GM19238 (cell line): Measurements from ENCODE around the gene CDR2L.
"Not testable (repeated sequence)": the region's sequence is repeated elsewhere in the genome, so short reads cannot be mapped to it uniquely, and the experiment has no call there.

Experiments used
- DNase-seq: peaks from one replicate; pipeline ENCODE4 v3.0.0; 2011; ENCODE audit warnings: low spot score; ENCODE audit not compliant: insufficient read length

The CDR2L gene

DNA sequence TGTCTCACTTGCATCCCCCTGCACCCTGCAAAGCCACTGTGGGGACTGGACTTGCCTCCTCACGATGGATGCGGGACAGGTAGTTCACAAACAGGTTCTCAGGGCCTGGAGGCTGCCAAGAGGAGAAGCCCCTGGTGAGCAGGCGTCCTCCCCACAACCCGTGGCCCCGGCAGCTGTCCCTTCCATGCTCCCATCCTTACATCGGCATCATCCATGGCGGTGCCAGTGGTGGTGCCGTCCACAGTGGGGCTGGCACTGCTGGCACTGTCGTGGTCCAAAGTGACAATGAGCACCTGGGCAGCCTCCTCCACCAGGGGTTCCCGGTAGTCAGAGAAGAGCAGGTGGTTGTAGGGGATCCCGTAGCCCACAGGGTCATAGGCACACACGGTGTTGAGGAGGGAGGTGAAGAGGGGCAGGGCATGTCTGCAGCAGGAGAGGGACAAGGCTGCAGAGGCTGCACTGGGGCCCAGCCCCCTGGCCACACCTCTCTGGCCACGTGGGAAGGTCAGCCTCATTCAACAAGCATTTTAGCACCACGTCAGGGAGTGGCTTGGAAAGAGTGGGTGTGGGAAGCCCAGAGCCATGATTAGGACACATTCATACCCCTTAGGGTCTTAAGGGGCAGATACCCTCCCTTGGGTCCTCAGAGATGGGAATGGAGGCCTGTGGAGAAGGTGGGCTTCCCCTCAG, 27.5 kb upstream of the CDR2L start:
- no peak for DNase-seq

DNA sequence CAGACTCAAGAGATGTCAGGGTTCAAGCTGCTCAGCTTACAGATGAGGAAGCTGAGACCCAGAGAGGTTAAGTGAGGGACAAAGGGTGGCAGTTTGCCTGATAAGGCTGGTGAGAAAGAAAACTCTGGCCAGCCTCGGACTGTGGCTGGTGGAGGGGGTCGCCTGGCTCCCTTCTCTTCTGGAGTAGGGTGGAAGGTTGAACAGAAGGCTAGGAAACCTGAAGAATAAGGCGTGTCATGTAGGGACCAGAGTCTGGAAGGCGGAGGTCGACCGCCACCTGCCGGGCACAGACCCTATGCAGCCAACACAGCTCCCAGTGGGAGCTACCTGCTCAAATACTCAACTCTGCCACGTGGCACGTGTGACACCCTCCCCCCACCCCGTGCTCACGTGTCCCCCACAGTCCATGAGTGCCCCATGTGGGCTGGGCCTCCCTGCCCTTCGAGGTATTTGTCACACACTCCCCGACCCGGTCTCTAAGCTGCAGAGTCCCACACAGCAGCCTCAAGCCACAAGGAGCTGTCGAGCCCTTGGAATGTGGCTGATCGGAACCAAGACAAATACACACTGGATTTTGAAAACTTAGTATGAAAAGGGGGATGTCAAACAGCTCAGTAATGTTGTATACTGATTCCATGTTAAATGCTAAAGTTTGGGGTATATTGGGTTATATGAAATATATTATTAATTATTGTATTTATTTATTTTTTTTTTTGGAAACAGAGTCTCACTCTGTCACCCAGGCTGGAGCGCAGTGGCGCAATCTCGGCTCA, 26.7 kb upstream of the CDR2L start:
- DNase-seq: peak; percentile 59

GRCh38 chr17:74961657-74962350, 25.6 kb upstream of the CDR2L start:
- peak; percentile 83 for DNase-seq

DNA sequence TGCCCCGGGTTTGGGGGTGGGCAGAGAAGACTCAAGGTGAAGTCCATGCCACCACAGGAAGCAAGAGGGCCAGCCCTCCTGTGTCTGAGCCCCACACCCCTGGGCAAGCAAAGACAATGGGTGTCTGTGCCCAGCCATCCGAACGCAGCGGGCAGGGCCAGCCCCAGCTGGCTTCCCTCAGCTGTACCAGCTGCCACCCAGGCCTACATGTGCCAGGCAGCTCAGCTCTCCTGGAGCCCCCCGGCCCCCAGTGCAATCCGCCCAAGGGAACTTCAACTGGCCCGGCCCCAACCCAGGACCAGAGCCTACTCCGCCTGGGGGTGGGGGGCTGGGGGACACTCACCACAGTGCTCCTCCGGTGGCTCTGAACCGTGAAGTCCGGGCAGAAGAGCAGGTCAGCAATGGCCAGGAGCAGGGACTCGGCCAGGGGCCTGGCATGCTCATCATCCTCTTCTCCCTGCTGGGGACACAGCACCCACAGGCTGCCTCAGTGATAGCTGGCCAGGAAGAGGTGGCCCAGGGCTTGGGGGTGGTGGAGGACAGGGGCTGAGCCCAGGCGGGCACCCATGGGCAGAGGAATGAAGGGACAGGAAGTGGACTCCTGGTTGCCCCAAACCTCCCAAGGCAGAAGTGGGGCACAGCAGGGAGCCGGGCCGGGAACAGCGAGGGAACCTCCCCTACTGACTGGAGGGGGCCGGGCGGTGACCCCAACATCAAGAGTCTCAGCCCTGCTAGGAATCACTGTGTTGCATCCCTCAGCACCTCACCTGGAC, 24.6 kb upstream of the CDR2L start:
- DNase-seq: no peak

- no peak for DNase-seq
These were observed 23.8 kb upstream of the CDR2L start for GRCh38 chr17:74963656-74964055.

- no peak for DNase-seq
These were observed 23.1 kb upstream of the CDR2L start for GRCh38 chr17:74964246-74964761.

DNA sequence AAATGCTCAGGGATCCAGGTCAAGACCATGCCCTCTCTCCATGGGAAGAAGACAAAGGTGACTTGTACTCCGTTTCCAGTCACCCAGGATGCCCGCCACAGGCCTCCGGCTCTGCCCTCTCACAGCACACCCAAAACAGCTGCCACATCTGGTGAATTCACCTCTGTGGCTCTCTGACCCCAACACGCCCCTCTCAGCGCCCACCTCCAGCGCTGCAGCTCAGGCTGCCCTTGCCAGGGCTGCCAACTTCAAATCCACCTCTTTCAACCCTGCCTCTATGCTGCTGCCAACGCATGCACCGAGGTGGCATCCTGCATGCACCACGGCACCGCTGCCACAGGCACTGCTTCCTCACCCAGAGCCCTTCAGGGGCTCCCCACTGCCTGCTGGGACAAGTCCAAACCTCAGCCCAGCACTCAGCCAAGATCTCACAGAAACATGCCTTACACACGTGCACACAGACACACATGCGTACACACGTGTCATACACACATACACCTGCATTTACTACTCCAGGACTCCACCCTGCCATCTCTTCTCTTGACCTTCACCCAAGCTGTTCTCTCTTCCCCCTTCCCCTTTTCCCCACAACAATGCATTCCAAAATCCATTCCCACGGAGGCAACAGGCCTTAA, 22.3 kb upstream of the CDR2L start:
- DNase-seq: no peak

DNA sequence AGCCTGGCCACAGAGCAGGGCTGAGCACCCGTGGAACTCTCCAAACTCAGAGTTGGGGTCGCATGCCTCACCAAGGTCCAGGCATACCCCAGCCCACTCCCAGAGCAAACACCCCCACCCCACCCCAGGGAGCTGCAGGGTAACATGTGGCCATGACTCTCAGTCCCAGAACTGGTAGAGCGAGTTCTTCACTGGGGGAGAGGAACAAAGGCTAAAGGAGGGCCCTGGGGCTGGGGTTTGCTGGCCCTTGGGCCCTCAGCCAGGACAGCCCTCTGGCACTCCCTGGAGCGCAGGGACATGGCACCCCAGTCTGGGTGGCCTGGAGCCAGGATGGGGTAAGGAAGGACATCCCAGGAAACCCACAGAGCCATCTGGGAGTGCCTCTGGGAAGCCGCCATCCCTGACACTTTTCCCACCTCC, 19.1 kb upstream of the CDR2L start:
- no peak for DNase-seq

DNA sequence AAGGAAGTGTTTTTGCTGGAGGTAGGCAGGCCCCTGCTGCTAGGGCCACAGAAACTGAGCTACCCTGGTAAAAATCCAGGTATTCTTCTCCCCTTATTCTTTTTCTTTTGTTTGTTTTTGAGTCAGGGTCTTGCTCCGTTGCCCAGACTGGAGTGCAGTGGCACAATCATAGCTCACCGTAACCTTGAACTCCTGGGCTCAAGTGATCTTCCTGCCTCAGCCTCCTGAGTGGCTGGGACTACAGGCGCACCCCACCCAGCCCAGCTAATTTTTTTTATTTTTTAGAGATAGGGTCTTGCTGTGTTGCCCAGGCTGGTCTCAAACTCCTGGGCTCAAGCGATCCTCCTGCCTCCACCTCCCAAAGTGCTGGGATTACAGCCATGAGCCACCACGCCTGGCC, 17.9 kb upstream of the CDR2L start:
- DNase-seq: not testable (repeated sequence)

GRCh38 chr17:74970395-74970794, 17.0 kb upstream of the CDR2L start:
- no peak for DNase-seq

DNA sequence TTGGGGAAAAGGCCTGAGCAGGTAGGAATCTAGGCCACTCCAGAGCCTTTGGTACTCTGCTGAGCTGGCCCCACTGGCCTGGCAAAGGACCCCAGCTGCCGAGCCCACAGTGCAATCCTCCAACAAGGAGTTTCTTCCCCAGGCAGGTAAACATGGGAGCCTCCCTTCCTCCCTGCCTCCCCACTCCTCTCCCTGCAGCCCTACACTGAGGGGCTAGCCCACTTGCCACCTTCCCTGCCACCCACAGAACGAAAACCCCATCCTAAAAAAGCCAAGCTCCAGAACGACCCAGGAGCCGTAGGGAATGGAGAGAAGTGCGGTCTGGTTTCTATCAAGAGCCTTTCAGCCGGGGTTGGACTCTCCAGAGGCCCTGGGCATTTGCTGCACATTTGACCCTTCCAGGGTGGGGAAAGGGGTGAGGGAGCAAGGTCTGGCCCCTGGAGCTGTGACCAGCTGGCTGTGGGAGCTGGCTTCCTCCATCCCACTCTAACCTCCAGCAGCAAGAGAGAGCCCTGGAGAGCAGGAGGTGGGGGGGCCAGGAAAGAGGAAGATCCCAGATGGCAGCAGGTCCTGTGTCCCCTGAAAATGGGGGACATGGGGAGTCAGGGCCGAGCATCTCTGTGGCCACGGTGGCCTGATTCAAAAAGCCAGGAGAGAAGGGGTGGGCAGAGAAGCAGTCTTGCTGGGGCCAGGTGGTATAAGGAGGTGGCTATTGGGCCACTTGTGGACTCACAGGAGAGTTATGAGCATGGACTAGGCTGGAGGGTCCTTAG, 16.2 kb upstream of the CDR2L start:
- DNase-seq: no peak

- DNase-seq: no peak
These were observed 15.7 kb upstream of the CDR2L start for GRCh38 chr17:74971842-74972106.

DNA sequence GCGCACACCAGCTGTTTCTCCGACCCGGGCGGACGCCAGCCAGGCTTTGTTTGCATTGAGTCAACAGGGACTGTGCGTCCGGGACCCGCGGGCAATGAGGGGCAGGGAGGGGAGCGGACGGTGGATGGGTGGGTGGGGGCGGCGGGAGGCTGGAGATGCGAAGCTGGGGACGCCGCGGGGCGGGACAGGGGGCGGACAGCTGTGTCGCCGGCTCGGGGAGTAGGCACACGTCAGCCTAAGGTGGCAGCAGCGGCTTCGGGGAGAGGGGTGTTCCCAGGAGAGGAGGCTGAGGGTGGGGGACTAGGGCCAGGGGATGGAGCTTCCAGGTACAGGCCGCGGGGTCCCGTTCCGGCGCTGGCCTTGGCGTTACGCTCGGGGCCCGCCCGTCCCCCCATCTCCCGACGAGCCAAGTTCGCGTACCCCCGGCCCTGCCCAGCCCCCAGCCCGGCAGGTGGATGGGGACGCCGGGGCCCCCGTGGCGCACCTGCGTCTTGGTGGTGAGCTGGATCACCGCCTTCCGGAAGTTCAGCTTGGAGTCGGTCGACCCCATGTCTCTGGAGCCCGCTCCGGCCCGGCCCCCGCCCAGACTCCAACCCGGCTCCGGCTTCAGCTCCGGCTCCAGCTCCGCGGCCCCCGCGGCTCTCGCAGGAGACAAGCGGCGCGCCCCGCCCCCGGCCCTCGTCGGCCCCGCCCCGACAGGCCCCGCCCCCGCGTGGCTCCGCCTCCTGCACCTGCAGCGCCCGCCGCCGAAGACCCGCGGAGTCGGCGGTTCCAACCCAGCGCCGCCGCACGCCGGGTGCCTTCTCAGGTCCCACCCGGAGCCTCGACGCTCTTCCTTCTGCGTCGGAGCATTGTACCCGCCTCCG, 15.1 kb upstream of the CDR2L start, which contains the start of gene HID1:
Gene HID1 (minus strand): TSS at position 653 of the 866 bp plus-strand sequence. CDS start 103 bp downstream, at position 550.
- peak; percentile 76 for DNase-seq

DNA sequence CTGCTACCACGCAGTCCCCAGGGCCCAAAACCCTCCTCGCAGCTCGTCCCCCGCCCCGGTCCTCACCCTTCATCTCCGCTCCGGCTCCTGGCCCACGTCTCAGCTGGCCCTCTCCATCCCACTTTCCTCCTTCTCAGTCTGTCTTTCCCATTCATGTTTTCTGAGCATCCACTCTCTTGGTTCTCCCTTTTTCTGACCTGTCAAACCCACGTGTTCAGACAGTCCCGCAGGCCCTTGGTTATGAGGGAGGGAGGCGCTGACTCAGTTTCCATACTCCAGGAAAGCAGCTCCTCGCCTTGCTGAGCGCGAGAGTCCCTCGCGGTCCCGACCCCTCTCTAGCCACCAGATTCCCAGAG, 14.5 kb upstream of the CDR2L start:
- DNase-seq: no peak

GRCh38 chr17:74975943-74976342, 11.5 kb upstream of the CDR2L start:
- DNase-seq: no peak

DNA sequence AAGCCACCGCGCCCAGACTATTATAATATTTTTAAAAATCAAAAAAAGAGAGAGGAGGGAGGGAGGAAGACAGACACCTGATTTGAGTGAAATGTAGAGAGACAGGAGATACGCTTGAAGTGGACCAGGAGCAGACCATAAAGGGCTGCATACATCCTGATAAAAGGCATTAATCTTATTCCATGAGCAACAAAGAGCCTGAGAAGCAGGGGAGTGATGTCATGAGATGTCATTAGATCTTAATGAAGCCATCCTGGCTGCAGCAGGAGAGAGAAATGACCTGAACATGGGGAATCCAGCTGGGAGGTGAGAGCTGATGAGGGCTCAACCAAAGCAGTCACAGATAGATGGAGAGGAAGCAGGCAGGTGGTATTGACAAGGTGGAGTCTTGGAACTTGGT, 9.6 kb upstream of the CDR2L start:
- no peak for DNase-seq

GRCh38 chr17:74978240-74978639, 9.2 kb upstream of the CDR2L start:
- DNase-seq: no peak

DNA sequence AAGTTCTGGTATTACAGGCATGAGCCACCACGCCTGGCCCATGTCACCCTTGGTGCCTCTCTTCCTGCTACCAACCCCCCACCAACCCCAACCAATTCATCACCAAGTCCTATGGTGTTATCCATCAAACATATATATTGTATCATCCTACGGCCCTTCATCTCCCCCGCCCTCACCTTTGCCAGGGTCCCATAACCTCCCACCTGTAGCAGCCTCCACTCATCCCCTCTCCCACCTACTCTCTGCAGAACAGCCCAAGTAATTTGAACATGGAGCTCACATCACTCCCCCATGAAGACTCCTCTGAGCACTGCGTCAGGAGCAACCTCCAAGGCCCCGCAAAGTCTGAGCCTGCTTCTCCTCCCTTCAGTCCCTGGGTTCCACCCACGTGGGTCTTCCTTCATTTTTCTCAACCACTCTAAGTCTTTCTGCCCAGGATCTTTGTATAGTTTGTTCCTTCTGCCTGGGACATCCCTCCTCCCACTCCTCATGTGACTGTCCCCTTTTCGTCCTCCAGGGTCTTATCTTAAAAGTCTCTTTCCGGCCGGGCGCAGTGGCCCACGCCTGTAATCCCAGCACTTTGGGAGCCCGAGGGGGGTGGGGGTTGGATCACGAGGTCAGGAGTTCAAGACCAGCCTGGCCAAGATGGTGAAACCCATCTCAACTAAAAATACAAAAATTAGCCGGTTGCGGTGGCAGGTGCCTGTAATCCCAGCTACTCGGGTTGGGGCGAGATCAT, 7.9 kb upstream of the CDR2L start:
- DNase-seq: no peak
